Spleen (tissue), 3 donors: ENCODE data around the gene ZNF106.

ENCODE experiments used
- POLR2A ChIP-seq, 3 donors: fragments of 450-650 bp; IDR thresholded peaks; one replicate each; pipeline ENCODE4 v1.5.1; 2017; ENCODE audit warnings: antibody characterized with exemption in 3 of 3, mild to moderate bottlenecking in 1 of 3
- POLR2AphosphoS5 ChIP-seq, 3 donors: sonication (generic); formaldehyde crosslinking; IDR thresholded peaks; one replicate each; pipeline ENCODE4 v1.5.1; 2017; ENCODE audit warnings: antibody characterized with exemption in 3 of 3

GRCh38 chr15:42367041-42367440 is 123.9 kb downstream of the ZNF106 start:
- TF ChIP-seq POLR2AphosphoS5 (IDR thresholded peaks at IDR 0.05) (peak in 1 of 3 donors; percentile 26), POLR2A (IDR thresholded peaks at IDR 0.05) (no peak)
